NCI-H1930 (cell line): Measurements from ENCODE around the gene TRIM66.

ENCODE experiments used
- DNase-seq, 2 experiments: peaks; one replicate each; lab custom pipeline; 2025; lab: John Stamatoyannopoulos, UW

Gene TRIM66

GRCh38 chr11:8713760-8714454, 31.4 kb upstream of the TRIM66 start:
- no peak for DNase-seq

- no peak for DNase-seq
These were observed 30.0 kb upstream of the TRIM66 start for GRCh38 chr11:8712506-8712905.

- DNase-seq, result no peak
These were observed 29.5 kb upstream of the TRIM66 start for GRCh38 chr11:8711895-8712442.

GRCh38 chr11:8709777-8710176, 27.3 kb upstream of the TRIM66 start:
- DNase-seq, result no peak

GRCh38 chr11:8709002-8709672, 26.7 kb upstream of the TRIM66 start:
- DNase-seq, result no peak

GRCh38 chr11:8707541-8708191, 25.2 kb upstream of the TRIM66 start:
- no peak for DNase-seq

- no peak for DNase-seq
These were observed 24.4 kb upstream of the TRIM66 start for GRCh38 chr11:8706673-8707432.

- DNase-seq, result no peak
These were observed 22.7 kb upstream of the TRIM66 start for GRCh38 chr11:8705146-8705545.

- DNase-seq, result no peak
These were observed 21.7 kb upstream of the TRIM66 start for GRCh38 chr11:8704136-8704535.

- DNase-seq, result no peak
These were observed 20.1 kb upstream of the TRIM66 start for GRCh38 chr11:8702598-8702915.

GRCh38 chr11:8701891-8702597, 19.6 kb upstream of the TRIM66 start:
- no peak for DNase-seq

GRCh38 chr11:8699903-8700302, 17.4 kb upstream of the TRIM66 start:
- DNase-seq, result no peak

- no peak for DNase-seq
These were observed 16.5 kb upstream of the TRIM66 start for GRCh38 chr11:8698917-8699441.

GRCh38 chr11:8698379-8698851, 15.9 kb upstream of the TRIM66 start:
- no peak for DNase-seq

- no peak for DNase-seq
These were observed 14.6 kb upstream of the TRIM66 start for GRCh38 chr11:8697054-8697453.

GRCh38 chr11:8694137-8694536, 11.7 kb upstream of the TRIM66 start:
- no peak for DNase-seq

GRCh38 chr11:8693555-8693954, 11.1 kb upstream of the TRIM66 start:
- no peak for DNase-seq

- DNase-seq, result no peak
These were observed 10.6 kb upstream of the TRIM66 start for GRCh38 chr11:8693010-8693551.

GRCh38 chr11:8692417-8692816, 10.0 kb upstream of the TRIM66 start:
- no peak for DNase-seq

GRCh38 chr11:8691601-8692000, 9.1 kb upstream of the TRIM66 start:
- DNase-seq, result no peak
